ENCODE results near the gene SPG7.

The SPG7 gene

DNA sequence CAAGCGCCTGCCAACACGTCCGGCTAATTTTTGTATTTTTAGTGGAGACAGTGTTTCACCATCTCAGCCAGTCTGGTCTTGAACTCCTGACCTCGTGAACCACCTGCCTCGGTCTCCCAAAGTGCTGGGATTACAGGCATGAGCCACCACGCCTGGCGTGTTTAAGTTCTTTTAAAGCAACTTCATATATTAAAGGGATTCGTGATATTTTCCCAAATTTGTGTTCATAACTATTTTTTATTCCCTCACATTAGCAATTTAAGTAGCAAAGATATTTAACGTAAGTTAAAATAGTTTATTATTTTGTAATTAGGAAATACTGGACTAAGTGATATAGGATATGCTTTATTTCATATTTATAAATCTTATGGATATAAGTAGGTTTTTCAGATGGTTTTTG is 4.2 kb downstream of the SPG7 start:
- TF ChIP-seq CEBPB (IDR thresholded peaks at IDR 0.05) (no peak), TEAD4 (IDR thresholded peaks at IDR 0.05) (no peak), TCF12 (IDR thresholded peaks at IDR 0.05; ENCODE audit: low read depth) (no peak), FOXM1 (IDR thresholded peaks at IDR 0.05; ENCODE audit: borderline replicate concordance, low read depth) (no peak), TAF1 (IDR thresholded peaks at IDR 0.05; ENCODE audit: low read depth) (no peak), EP300 (IDR thresholded peaks at IDR 0.05; ENCODE audit: borderline replicate concordance) (no peak), YY1 (IDR thresholded peaks at IDR 0.05; ENCODE audit: low read depth) (no peak), RAD21 (IDR thresholded peaks at IDR 0.05; ENCODE audit: low read depth) (no peak), NFIC (IDR thresholded peaks at IDR 0.05) (no peak), MAX (IDR thresholded peaks at IDR 0.05) (no peak), CREB1 (IDR thresholded peaks at IDR 0.05; ENCODE audit: low read depth) (no peak), ZBTB7A (IDR thresholded peaks at IDR 0.05; ENCODE audit: low read depth) (no peak)
- TF ChIP-seq, protein P1, sequence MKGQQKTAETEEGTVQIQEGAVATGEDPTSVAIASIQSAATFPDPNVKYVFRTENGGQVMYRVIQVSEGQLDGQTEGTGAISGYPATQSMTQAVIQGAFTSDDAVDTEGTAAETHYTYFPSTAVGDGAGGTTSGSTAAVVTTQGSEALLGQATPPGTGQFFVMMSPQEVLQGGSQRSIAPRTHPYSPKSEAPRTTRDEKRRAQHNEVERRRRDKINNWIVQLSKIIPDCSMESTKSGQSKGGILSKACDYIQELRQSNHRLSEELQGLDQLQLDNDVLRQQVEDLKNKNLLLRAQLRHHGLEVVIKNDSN (IDR thresholded peaks at IDR 0.05), result no peak

DNA sequence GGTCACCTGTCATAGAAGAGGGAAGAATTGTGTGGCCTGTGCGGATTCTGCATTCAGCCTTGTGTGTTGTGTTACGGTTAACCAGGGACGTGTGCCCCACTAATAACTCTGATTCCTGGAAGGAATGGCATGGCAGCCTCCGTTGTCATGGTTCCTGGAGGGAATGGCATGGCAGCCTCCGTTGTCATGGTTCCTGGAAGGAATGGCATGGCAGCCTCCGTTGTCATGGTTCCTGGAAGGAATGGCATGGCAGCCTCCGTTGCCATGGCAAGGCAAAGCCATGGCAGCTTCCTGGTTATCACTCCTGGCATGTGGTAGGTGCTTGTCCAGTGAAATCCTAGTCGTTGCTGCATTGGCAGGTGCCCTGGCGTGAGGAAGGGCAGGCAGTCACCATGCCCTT is 8.9 kb downstream of the SPG7 start:
- TF ChIP-seq ZBTB7A (IDR thresholded peaks at IDR 0.05; ENCODE audit: low read depth) (no peak), TEAD4 (IDR thresholded peaks at IDR 0.05) (no peak), CREB1 (IDR thresholded peaks at IDR 0.05; ENCODE audit: low read depth) (no peak), TCF12 (IDR thresholded peaks at IDR 0.05; ENCODE audit: low read depth) (no peak), TAF1 (IDR thresholded peaks at IDR 0.05; ENCODE audit: low read depth) (no peak), CEBPB (IDR thresholded peaks at IDR 0.05) (no peak), RAD21 (IDR thresholded peaks at IDR 0.05; ENCODE audit: low read depth) (no peak), EGR1 (IDR thresholded peaks at IDR 0.05) (no peak), MAX (IDR thresholded peaks at IDR 0.05) (no peak), FOXM1 (IDR thresholded peaks at IDR 0.05; ENCODE audit: borderline replicate concordance, low read depth) (no peak), NFIC (IDR thresholded peaks at IDR 0.05) (no peak)
- TF ChIP-seq, protein P1 (IDR thresholded peaks at IDR 0.05), result no peak

- TF ChIP-seq TAF1 (IDR thresholded peaks at IDR 0.05; ENCODE audit: low read depth) (no peak), FOXM1 (IDR thresholded peaks at IDR 0.05; ENCODE audit: borderline replicate concordance, low read depth) (no peak), EGR1 (IDR thresholded peaks at IDR 0.05) (no peak), RAD21 (IDR thresholded peaks at IDR 0.05; ENCODE audit: low read depth) (no peak), ZBTB7A (IDR thresholded peaks at IDR 0.05; ENCODE audit: low read depth) (no peak), MAX (IDR thresholded peaks at IDR 0.05) (no peak), TCF12 (IDR thresholded peaks at IDR 0.05; ENCODE audit: low read depth) (no peak), TEAD4 (IDR thresholded peaks at IDR 0.05) (no peak), REST (IDR thresholded peaks at IDR 0.05; ENCODE audit: low read depth) (no peak), EP300 (IDR thresholded peaks at IDR 0.05; ENCODE audit: borderline replicate concordance) (no peak), CEBPB (IDR thresholded peaks at IDR 0.05) (no peak), CREB1 (IDR thresholded peaks at IDR 0.05; ENCODE audit: low read depth) (no peak), YY1 (IDR thresholded peaks at IDR 0.05; ENCODE audit: low read depth) (no peak), NFIC (IDR thresholded peaks at IDR 0.05) (no peak)
- TF ChIP-seq, protein P1 (IDR thresholded peaks at IDR 0.05), result no peak
Observed at GRCh38 chr16:89519881-89520280, 11.7 kb downstream of the SPG7 start.

- no peak for TF ChIP-seq FOXM1 (IDR thresholded peaks at IDR 0.05; ENCODE audit: borderline replicate concordance, low read depth)
- TF ChIP-seq, protein P1 (IDR thresholded peaks at IDR 0.05), result no peak
- TF ChIP-seq TEAD4 (IDR thresholded peaks at IDR 0.05), result no peak
- TF ChIP-seq TCF12 (IDR thresholded peaks at IDR 0.05; ENCODE audit: low read depth), result no peak
- TF ChIP-seq CREB1 (IDR thresholded peaks at IDR 0.05; ENCODE audit: low read depth), result no peak
- no peak for TF ChIP-seq NFIC (IDR thresholded peaks at IDR 0.05)
- TF ChIP-seq ZBTB7A (IDR thresholded peaks at IDR 0.05; ENCODE audit: low read depth), result no peak
- TF ChIP-seq REST (IDR thresholded peaks at IDR 0.05; ENCODE audit: low read depth), result no peak
- TF ChIP-seq TAF1 (IDR thresholded peaks at IDR 0.05; ENCODE audit: low read depth), result no peak
- no peak for TF ChIP-seq EP300 (IDR thresholded peaks at IDR 0.05; ENCODE audit: borderline replicate concordance)
- TF ChIP-seq CEBPB (IDR thresholded peaks at IDR 0.05), result no peak
- TF ChIP-seq MAX (IDR thresholded peaks at IDR 0.05), result no peak
- no peak for TF ChIP-seq EGR1 (IDR thresholded peaks at IDR 0.05)
- TF ChIP-seq RAD21 (IDR thresholded peaks at IDR 0.05; ENCODE audit: low read depth), result no peak
- no peak for TF ChIP-seq YY1 (IDR thresholded peaks at IDR 0.05; ENCODE audit: low read depth)
Observed at GRCh38 chr16:89522287-89522686, 14.1 kb downstream of the SPG7 start.

Measured in Ishikawa (cell line).